NOMO-1 (cell line): ENCODE measurements around the gene SRRM5.
A peak's percentile ranks its signal among the peaks of the same experiment; 100 is the strongest.
"Not testable (repeated sequence)": the region's sequence is repeated elsewhere in the genome, so short reads cannot be mapped to it uniquely, and the experiment has no call there.

Experiments
- DNase-seq, 2 experiments: peaks; one replicate each; lab custom pipeline; 2025; ENCODE audit not compliant: unreplicated experiment in 2 of 2; lab: John Stamatoyannopoulos, UW

The SRRM5 gene

DNA sequence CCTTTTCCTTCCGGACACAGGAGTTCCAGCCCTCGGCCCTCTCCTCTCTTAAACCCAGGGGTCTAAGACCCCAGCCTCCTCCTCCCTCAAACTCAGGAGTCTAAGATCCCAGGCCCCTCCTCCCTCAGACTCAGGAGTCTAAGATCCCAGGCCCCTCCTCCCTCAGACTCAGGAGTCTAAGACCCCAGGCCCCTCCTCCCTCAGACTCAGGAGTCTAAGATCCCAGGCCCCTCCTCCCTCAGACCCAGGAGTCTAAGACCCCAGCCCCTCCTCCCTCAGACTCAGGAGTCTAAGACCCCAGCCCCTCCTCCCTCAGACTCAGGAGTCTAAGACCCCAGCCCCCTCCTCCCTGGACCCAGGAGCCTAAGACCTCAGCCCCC is 23.7 kb downstream of the SRRM5 start:
- DNase-seq: not testable (repeated sequence)

DNA sequence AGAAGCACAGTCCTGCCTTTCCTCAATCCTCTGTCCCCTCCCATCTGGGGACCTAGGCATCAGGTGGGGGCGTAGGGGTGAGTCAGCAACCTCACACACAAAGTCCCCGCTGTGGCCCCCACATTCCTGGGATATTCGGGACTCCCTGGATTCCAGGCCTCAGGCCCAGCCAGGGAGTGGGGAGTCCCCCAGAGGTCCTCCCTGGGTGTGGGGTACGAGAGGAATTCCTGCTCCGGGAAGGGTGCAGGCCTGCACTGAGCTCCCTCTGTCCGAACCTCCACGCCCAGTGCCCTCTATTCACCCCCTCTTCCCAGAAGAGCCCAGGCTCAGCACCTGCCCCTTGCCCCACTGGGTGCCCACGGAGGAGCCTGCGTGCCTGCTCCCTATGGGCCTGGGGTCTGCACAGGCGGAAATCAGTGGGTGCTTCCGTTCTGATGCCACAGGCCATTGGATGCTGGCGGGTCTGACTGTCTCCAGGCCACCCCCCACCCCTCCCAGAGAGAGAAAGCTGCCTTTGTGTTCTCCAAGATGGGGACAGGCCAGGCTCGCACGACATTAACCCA is 24.3 kb downstream of the SRRM5 start:
- DNase-seq: no peak

DNA sequence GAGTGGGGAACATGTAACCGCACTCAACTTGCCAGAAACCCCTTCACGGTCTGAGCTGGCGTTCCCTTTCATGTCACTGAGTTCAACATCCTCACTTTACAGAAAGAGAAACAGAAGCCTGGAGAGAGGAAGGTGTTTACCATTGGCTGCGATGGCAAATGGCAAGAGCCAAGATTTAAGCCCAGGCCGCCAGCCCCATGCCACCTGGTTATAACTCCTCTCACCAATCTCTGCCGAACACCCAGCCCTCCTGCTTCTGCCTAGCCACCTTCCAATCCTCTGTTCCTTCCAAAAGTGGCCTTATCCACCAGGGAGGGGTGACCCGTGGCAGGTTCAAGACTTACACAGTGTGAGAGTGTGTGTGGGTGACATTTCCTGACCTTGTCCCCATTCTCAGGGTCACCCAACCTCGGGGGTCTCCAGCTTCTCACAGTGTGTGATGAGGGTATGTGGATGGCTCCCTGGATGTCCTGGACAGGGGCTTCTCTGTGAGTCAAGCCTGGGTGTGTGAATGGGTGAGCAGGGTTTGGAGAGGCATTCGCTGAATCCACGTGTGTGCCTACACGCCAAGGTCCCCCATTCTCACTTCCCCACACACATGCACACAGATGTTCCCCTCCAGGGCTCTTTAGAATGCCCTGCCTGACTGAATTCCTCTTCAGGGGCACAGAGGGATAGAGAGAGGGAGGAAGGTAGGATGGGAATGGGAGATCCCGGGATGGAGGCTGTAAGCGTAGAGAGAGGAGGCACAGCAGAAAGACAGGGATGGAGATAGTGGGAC is 26.5 kb downstream of the SRRM5 start:
- DNase-seq: no peak

DNA sequence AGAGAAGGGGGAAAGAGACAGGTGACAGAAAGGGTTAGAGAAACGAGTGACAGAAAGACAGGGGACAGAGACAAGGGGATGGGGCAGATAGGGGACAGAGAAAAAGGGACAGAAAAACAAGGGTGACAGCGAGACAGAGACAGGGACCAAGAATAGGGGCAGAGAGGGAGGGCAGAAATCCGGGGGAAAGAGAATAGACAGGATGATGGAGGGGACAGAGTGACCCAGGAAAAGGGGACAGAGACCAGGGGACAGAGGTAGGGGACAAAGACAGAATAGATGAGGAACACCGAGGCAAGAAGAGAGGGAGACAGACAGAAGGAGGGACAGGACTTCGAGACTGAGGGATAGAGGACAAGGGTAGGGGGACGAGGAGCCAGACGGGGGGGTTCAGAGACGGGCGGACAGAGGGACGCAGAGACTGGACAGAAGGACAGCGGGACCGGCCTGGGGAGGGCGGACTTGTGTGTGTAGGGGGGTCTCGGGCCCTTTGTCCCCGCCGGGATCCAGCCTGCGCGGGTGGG is 27.2 kb downstream of the SRRM5 start:
- no peak for DNase-seq

DNA sequence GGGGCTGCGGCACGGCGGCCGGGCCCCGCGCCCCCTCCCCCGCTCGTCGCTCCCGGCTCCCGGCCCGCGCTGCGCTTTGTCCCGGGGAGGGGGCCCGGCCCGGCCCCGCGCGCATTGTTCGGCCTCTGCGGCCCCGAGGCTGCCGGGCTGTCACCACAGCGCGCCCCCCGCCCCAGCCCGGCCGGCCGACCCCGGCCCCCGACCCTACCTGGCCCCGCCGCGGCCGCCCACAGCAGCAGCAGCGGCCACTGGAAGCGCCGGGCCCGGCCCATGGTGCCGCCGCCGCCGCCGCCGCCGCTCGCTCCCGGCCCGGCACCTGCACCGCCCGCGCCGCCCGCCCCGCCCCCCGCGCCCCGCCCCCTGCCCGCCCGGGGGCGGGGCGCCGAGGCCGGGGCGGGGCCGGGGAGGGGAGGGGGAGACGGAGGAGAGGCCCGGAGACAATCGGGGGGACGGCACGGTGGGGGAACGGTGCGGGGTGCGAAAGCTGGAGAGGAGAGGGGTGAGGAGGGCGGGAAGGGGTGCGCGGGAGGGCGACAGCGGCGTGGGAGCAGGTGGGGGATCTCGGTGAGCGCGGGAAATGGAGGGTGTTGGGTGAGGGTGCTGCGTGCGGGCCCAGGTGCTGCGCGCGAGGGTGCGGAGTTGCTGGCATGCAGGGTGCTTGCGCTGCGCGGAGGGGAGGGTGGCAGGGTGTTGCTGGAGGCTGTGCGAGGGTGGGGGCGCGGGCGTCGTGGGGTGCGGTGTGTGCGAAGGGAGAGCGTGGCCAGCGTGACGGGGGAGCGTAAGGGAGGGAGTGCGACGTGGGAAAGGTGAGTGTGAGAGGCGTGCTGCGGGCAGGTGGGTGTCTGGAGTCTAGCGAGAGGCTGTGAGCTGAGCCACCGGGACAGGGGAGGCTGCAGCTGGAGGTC is 27.9 kb downstream of the SRRM5 start, which contains the start of gene CADM4:
Gene CADM4 (minus strand): TSS at position 332 of the 905 bp plus-strand sequence. CDS start 60 bp downstream, at position 272.
- no peak for DNase-seq

DNA sequence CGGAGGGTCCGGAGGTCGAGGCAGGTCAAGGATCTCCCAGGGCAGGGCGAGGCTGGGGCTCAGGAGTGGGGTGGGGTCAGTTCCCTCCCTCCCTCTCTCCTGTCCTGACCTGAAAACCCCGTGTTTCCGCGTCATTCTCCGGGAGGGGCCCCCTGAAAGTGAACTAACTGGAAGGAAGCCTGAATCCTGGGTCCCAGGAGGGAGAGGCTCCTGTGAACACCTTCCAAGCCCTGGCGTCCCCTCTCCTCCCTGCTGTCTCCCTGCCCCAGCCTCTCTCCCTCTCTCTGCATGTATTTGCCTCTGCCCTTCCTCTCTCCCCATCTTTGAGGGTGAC is 28.5 kb downstream of the SRRM5 start:
- no peak for DNase-seq

DNA sequence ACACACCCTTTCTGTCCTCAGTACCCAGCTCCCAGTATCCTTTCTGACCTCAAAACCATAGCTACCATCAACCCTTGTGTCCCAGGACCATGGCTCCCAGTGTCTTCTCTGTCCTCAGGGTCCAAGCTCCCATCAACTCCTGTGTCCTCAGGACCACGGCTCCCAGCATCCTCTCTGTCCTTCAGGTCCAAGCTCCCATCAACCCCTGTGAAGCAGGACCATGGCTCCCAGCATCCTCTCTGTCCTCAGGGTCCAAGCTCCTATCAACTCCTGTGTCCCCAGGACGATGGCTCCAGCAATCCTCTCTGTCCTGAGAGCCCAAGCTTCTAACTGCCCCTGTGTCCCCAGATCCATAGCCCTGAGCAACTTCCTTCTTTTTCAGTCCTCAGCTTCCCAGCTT is 29.4 kb downstream of the SRRM5 start:
- DNase-seq: no peak

DNA sequence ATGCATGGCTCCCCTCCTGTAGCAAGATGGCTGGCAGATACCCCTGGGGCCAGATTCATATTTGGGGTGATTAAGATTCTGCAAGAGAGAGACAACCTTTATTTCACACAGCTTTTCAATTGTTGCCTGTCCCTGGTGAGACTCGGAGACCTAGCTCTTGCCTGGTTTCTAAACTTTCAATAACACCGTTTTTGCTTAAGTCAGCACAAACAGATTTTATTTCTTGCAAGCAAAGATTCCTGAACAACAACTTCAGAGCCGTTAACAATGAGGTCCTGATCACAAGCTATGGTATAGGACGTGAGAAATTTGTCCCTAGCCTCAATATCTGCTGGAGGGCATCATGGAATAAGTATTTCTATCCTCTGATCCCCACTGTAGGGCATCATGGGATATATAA is 30.6 kb downstream of the SRRM5 start:
- no peak for DNase-seq

DNA sequence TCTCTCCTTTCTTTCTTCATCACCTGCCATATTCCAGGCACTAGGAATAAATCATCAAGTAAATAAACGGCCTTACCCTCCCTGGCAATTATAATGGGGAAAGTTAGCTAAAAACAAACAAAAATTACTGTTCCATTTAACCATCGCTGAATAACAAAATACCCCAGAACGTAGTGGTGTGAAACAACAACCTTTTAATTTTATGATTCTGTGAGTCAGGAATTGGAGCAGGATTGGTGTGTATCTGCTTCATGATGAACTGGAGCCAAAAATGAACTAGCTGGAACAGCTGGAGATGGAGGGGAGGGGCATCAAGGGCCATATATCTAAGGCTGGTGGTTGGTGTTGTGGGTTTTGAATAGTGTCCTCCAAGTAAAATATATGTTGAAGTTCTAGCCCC is 31.4 kb downstream of the SRRM5 start:
- no peak for DNase-seq

DNA sequence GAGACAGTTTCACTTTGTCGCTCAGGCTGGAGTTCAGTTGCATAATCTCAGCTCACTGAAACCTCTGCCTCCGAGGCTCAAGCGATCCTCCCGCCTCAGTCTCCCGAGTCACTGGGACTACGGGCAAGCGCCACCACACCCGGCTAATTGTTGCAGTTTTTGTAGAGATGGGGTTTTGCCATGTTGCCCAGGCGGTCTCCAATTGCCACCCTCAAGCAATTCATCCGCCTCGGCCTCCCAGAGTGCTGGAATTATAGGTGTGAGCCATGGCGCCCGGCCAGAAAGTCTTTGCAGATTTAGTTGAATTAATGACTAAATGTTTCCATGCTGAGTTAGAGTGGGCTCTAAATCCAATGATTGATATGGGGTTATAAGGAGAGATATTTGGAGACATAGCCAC is 32.3 kb downstream of the SRRM5 start:
- no peak for DNase-seq

DNA sequence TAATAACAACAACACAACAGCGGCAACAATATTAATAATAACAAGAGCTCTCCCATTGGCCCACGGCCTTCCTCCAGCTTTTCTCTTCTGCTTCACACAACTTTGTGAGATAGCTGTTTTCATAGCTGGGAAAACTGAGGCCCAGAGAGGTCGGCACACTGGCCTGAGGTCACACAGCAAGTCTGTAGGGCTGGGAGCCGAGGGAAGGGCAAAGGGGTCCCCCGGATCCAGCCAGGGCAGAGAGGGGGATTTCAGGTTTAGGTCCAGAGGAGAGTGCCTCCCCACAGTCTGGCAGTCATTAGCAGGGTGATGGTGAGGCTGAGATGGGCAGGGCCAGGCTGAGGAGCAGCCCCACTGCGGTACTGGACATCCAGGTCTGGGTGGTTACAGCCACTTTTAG is 36.7 kb downstream of the SRRM5 start:
- DNase-seq: no peak

DNA sequence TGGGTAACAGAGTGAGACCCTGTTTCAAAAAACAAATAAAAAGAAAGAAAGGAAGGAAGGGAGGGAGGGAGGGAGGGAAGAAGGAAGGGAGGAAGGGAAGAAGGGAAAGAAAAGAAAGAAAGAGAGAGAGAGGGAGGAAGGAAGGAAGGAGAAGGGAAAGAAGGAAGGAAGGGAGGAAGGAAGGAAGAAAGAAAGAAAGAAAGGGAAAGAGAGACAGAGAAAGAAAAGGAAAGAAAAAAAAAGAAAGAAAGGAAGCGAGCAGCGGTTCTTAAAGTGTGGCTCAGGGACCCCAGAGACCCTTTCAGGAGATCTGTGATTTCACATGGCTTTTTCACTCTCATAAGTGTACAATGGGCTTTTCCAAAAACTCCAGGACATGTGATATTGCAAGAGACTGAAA is 37.6 kb downstream of the SRRM5 start:
- no peak for DNase-seq

DNA sequence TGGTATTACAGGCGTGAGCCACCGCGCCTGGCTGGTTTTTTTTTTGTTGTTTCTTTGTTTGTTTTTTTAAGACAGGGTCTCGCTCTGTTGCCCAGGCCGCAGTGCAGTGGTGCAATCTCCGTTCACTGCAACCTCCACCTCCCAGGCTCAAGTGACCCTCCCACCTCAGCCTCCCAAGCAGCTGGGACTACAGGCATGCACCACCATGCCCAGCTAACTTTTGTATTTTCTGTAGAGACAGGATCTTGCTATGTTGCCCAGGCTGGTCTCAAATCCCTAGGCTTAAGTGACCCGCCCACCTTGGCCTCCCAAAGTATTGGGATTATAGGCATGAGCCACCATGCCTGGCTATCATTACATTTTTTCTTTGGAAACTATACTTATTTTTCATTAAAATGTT is 38.4 kb downstream of the SRRM5 start:
- not testable (repeated sequence) for DNase-seq

DNA sequence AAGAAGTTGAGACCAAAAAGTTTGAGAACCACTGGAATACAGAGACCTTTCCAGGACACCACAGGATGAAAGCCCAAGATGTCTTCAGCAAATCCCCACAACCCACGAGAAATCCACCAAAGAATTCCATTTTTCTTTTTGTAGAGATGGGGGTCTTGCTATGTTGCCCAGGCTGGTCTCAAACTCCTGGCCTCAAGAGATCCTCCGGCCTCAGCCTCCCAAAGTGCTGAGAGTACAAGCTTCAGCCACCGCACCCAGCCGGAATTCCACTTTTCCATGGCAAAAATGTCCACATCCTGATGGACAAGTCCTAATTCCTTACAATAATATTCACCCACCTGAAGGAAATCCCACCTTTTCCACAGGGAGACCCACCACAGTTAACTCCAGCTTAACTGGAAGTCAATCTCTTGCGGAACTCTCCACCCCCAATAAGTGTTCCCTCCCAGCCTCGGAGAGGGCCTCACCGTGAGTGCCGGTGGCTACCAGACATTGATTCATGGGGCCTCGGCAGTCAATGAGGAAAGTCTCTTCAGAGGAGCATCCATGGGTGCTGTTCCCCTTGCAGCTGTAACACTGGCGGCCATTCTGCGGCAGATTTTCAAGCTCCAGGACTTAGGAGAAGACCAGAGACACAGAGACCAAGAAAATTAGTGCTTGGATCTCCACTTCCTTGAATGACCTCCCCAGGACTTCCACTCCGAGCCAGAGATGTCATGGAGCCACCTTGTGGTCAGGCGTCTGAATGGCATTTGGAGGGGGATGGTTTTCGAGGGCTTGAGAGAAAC is 40.1 kb downstream of the SRRM5 start:
- peak; percentile 36 to 39 for DNase-seq

DNA sequence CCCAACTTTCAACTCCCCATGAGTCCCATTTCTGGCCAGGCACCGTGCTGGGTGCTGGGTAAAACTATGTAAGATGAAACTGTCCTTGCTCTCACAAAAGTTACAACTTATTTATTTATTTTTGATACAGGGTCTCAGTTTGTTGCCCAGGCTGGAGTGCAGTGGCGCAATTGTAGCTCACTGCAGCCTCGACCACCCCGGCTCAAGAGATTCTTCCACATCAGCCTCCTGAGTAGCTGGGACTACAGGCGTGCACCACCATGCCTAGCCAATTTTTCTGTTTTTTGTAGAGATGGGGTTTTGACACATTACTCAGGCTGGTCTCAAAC is 40.6 kb downstream of the SRRM5 start:
- no peak for DNase-seq

DNA sequence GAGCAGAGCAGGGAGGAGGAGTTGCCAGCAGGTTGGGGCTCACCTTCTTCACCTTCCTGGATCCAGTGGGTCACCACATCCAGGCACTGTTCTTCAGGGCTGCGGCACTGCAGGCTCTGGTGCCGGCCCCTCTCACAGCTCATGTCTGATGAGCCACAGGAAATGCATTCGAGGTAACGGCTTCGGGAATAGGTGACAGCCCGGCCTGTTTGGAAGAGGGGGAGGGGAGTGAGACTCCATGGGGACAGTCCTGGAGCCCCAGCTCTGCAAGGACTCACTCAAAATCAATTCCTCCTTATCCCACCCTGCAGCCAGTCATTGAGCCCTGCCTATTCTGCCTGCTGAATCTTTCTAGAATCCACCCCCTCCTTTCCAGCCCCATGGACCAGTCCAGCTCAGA is 44.5 kb downstream of the SRRM5 start:
- DNase-seq: no peak

DNA sequence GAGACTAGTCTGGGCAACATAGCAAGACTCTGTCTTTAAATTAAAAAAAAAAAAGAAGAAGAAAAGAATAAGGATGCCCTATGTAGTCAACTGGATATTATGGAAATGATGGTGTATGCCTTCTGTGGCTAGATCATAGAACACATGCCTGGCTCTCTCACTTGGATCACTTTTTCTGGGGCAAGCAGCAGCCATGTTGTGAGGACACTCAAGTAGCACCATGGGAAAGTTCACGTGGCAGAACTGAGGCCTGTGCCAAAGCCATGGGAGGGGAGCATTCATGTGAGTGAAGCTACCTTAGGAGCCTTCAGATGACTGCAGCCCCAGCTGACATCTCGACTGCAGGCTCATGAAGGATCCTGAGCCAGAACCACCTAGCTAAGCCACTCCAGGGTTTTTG is 46.1 kb downstream of the SRRM5 start:
- DNase-seq: no peak

DNA sequence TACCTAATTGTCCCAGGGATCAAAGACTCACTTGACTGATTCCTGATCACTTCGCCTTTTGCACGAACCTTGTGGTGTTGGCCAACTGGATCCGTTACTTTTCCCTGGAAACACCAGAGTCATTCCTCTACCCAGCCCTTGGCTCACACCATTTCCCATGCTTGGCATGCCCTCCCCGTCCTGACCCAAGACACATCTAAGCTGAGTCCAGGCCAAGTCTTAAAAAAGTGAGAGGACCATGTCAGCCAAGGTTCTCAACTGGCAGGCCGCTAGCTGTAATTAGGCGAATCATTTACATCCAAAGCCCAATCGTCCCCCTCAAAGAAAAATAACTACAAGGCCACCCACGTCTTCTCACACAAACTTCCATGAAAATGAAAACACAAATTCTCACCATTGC is 46.6 kb downstream of the SRRM5 start:
- DNase-seq: no peak

DNA sequence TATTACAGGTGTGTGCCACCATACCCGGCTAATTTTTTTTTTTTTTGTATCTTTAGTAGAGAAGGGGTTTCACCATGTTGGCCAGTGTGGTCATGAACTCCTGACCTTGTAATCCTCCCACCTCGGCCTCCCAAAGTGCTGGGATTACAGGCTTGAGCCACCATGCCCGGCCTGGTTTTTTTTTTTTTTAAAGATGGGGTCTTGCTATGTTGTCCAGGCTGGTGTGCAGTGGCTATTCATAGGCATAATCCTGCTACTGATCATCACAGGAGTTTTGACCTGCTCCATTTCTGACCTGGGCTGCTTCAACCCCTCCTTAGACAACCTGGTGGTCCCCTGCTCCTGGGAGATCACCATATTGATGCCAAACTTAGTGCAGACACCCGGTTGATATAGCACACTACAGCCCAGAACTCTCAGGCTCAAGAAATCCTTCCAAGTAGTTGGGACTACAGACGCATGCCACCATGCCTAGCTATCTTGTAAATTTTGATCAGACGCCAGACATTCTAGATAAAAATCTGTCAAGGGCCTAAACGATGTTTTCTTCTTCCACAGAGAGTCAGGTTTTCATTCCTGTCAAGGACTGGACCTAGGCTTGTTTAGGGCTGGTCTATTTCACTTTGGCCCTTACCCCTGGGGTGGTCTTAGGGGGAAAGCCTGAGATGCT is 48.5 kb downstream of the SRRM5 start:
- DNase-seq: no peak

DNA sequence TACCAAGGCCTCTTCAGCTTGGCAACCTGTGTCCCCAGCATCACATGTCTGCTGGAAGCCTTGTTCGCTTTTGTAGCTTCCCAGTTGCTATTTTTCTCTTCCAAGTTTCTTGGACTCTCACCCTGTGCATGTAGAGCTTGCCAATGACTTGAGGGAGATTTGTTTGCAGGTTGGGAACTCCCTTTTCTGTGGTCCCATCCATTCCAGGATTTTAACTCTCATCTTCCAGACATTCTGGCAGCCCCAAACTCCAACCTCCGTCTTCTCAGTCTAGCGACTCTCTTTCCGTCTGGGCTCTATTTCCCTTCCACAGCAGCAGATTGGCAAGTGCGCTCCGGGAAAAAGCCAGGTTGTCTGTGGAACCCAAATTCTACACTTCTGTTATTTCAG is 49.1 kb downstream of the SRRM5 start:
- DNase-seq: no peak
